Right lobe of liver (tissue), 6 donors: ENCODE results near the gene GRIK2. TPM values are rescaled to one million over a fixed set of nuclear protein-coding genes. Genes with fewer than 3 reads are reported as not detected.

ENCODE experiments used
- ATAC-seq, 4 donors: fragments of 200-7000 bp; cut with Tn5 transposase; one replicate each; pipeline ENCODE4 v1.9.1; 2020; ENCODE audit warnings: mild to moderate bottlenecking in 4 of 4, moderate library complexity in 4 of 4
- DNase-seq, 3 donors: peaks; one replicate each; pipeline ENCODE4 v3.0.0-alpha.2; 2020
- H3K27ac ChIP-seq, 3 donors: fragments of 200-600 bp; one replicate each; pipeline ENCODE4 v1.8.0; 2022
- H3K27me3 ChIP-seq, 2 donors: fragments of 200-600 bp; one replicate each; pipeline ENCODE4 v1.8.0; 2022
- H3K36me3 ChIP-seq, 4 donors: fragments of 200-600 bp; sonication (generic) in 1 of 4; one replicate each; pipeline versions ENCODE4 v1.5.1 to v1.8.0; 2017 to 2022; ENCODE audit warnings: control low read depth in 1 of 4
- H3K4me1 ChIP-seq, 4 donors: fragments of 200-600 bp; sonication (generic) in 1 of 4; one replicate each; pipeline versions ENCODE4 v1.5.1 to v1.8.0; 2017 to 2022; ENCODE audit warnings: control low read depth in 1 of 4
- H3K4me3 ChIP-seq, 3 donors: fragments of 200-600 bp; one replicate each; pipeline ENCODE4 v1.8.0; 2022
- H3K9me3 ChIP-seq, 4 donors: fragments of 200-600 bp; sonication (generic) in 1 of 4; one replicate each; pipeline versions ENCODE4 v1.5.1 to v1.8.0; 2017 to 2022; ENCODE audit warnings: control low read depth in 1 of 4
- POLR2A ChIP-seq: fragments of 450-650 bp; IDR thresholded peaks from one replicate; pipeline ENCODE4 v1.6.1; 2017; ENCODE audit warnings: antibody characterized with exemption, mild to moderate bottlenecking
- WGBS: methylation state at CpG from one replicate; pipeline ENCODE4 v1.1.6; 2018; ENCODE audit warnings: low coverage, low lambda C conversion rate; ENCODE audit not compliant: insufficient coverage; ENCODE audit errors: missing lambda C conversion rate; 5-methylcytosine and 5-hydroxymethylcytosine counted together
- intact Hi-C, 2 donors: fragments of 100-400 bp; cut with DNase I; formaldehyde crosslinking; loops; one replicate each; pipeline versions ENCODE4 v1.11.2 to v1.14.1; 2022
- total RNA-seq, 6 experiments: library from RNA; depleted of rRNA in 2 of 6; stranded (reverse); fragments of >200 nt in 2 of 6; fragmentation: NEBNext Ultra II Directional in 3 of 6; extraction: Animal tissue kit (Norgen Biotek cat#: 25700) in 3 of 6; gene quantifications; one replicate each; pipeline versions ENCODE4 v1.1.0 to v1.2.4, GENCODE V29; 2016 to 2023
- TF ChIP-seq, protein P1 (sequence below), 4 donors: fragments of 200-600 bp in 3 of 4; fragments of 450-650 bp in 1 of 4; IDR thresholded peaks; one replicate each; pipeline versions ENCODE4 v1.5.1 to v1.8.0; 2016 to 2022; ENCODE audit warnings: antibody characterized with exemption in 4 of 4, mild to moderate bottlenecking in 2 of 4
- donor health status: DM: no; HTN: yes; CAD: no.
- donor health status: DM: no; HTN: no; CAD: no.
- donor health status: DM: no; HTN: no; CAD: no.
- donor health status: DM: no; HTN: yes; CAD: no.
- donor health status: DM: no; HTN: yes; CAD: no.

GRIK2 gene
- total RNA-seq, 6 experiments from 2014 or later, result 0.04 to 0.24 (median 0.09) TPM; not detected in 3

DNA sequence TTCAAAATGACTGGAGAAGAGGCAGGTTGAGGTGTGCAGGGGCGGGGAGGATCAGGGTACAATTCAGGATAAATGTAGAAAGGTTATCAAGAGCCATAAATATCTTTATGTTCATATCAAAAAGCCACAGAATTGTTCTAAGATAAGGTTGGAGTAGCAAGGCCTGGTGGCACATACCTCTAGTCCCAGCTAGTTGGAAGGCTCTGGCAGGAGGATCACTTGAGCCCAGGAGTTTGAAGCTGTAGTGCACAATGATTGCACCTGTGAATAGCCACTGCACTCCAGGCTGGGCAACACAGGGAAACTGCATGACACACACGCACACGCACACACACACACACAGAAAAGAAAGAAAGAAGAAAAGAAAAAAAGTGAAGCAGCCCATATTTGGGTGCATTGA is 194.8 kb downstream of the GRIK2 start:
- TF ChIP-seq, protein P1, sequence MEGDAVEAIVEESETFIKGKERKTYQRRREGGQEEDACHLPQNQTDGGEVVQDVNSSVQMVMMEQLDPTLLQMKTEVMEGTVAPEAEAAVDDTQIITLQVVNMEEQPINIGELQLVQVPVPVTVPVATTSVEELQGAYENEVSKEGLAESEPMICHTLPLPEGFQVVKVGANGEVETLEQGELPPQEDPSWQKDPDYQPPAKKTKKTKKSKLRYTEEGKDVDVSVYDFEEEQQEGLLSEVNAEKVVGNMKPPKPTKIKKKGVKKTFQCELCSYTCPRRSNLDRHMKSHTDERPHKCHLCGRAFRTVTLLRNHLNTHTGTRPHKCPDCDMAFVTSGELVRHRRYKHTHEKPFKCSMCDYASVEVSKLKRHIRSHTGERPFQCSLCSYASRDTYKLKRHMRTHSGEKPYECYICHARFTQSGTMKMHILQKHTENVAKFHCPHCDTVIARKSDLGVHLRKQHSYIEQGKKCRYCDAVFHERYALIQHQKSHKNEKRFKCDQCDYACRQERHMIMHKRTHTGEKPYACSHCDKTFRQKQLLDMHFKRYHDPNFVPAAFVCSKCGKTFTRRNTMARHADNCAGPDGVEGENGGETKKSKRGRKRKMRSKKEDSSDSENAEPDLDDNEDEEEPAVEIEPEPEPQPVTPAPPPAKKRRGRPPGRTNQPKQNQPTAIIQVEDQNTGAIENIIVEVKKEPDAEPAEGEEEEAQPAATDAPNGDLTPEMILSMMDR (IDR thresholded peaks at IDR 0.05), result no peak
- no peak for TF ChIP-seq POLR2A
- ATAC-seq (no peak), DNase-seq (no peak)
- no peaks in the 10 kb centered on the region for H3K27me3 ChIP-seq
- intact Hi-C loops, result no loop called here
- no peaks in the 10 kb centered on the region for H3K4me1 ChIP-seq
- H3K4me3 ChIP-seq, result no peak overlapping the region
- no peaks in the 10 kb centered on the region for H3K9me3 ChIP-seq
- H3K27ac ChIP-seq, result no peak overlapping the region
- no peaks in the 10 kb centered on the region for H3K36me3 ChIP-seq
- WGBS, result 33% methylated on average over 1 of the region's 3 CpGs

DNA sequence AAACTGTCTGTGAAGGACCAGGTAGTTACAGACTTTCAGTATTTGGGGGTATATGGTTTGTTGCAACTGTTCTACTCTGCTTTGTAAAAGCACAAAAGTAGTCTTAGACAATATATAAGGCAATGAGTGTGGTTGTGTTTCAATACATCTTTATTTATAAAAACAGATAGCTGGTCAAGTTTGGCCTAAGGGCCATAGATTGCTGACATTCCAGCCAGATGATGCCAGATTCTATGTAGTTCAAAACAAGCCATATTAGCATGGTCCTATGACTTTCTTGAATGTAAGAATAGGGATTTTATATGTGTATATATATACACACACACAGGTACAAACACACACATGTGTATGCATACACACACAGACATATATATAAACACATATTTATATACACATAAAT is 201.8 kb downstream of the GRIK2 start:
- Histone ChIP-seq H3K4me3 (no peak overlapping the region), H3K36me3 (no peaks in the 10 kb centered on the region), H3K9me3 (no peaks in the 10 kb centered on the region), H3K4me1 (no peaks in the 10 kb centered on the region), H3K27ac (no peak overlapping the region), H3K27me3 (no peaks in the 10 kb centered on the region)
- DNase-seq, result no peak
- no peak for ATAC-seq
- intact Hi-C loops, result no loop called here
- no peak for TF ChIP-seq POLR2A
- TF ChIP-seq, protein P1 (IDR thresholded peaks at IDR 0.05), result no peak

DNA sequence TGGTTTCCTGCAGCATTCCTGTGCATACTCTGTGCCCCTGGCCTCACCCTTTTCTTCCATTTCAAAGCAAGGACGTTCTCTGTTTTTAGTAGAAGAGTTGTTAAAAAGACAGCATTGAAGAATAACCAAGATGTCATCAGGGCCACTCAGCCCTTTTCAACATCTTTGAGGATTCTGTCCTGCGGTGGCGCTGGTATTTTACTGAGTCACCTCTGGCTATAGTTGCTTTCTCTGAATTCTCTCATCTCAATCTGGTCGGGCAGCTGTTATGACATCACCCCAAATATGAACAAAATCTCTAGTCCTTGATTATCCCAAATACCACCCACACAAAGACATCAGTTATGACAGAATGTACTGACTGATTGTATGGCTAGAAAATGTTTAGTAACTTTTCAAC is 204.2 kb downstream of the GRIK2 start:
- no peaks in the 10 kb centered on the region for H3K36me3 ChIP-seq
- H3K27me3 ChIP-seq, result no peaks in the 10 kb centered on the region
- TF ChIP-seq, protein P1 (IDR thresholded peaks at IDR 0.05), result no peak
- no peak for TF ChIP-seq POLR2A
- no peak overlapping the region for H3K4me3 ChIP-seq
- DNase-seq (no peak), ATAC-seq (no peak)
- intact Hi-C loops, result no loop called here
- no peak overlapping the region for H3K27ac ChIP-seq
- H3K9me3 ChIP-seq, result no peaks in the 10 kb centered on the region
- WGBS, result 69% methylated on average over 4 of the region's 4 CpGs
- no peaks in the 10 kb centered on the region for H3K4me1 ChIP-seq

- Histone ChIP-seq H3K9me3 (no peaks in the 10 kb centered on the region), H3K27me3 (no peaks in the 10 kb centered on the region), H3K36me3 (no peaks in the 10 kb centered on the region), H3K4me3 (no peak overlapping the region), H3K4me1 (no peaks in the 10 kb centered on the region), H3K27ac (no peak overlapping the region)
- intact Hi-C loops, result no loop called here
- no peak for ATAC-seq
- 71% methylated on average over 5 of the region's 5 CpGs for WGBS
- no peak for DNase-seq
- TF ChIP-seq, protein P1 (IDR thresholded peaks at IDR 0.05), result no peak
- no peak for TF ChIP-seq POLR2A
Measured at GRCh38 chr6:101605426-101605825, 211.9 kb downstream of the GRIK2 start.

GRCh38 chr6:101605874-101606273 is 212.4 kb downstream of the GRIK2 start:
- Histone ChIP-seq H3K27ac (no peak overlapping the region), H3K9me3 (no peaks in the 10 kb centered on the region), H3K36me3 (no peaks in the 10 kb centered on the region), H3K27me3 (no peaks in the 10 kb centered on the region), H3K4me1 (no peaks in the 10 kb centered on the region), H3K4me3 (no peak overlapping the region)
- no peak for TF ChIP-seq POLR2A
- TF ChIP-seq, protein P1 (IDR thresholded peaks at IDR 0.05), result no peak
- DNase-seq (no peak), ATAC-seq (no peak)
- intact Hi-C loops, result no loop called here
